Mammary epithelial cell (primary cell): Measurements from ENCODE around the gene PPIE.

ENCODE experiments used
- EZH2 ChIP-seq: IDR thresholded peaks from 2 replicates; pipeline ENCODE4 v1.6.1; 2012; ENCODE audit warnings: low read length, inconsistent platforms, borderline replicate concordance
- TF ChIP-seq, protein P1 (sequence below), 2 donors: IDR thresholded peaks in 1 of 2; conservative IDR thresholded peaks in 1 of 2; 2 replicates each; pipeline ENCODE4 v1.5.1; 2011 to 2012; ENCODE audit warnings: inconsistent platforms in 2 of 2, low read length in 2 of 2, mild to moderate bottlenecking in 2 of 2, control low read depth in 1 of 2, low read depth in 1 of 2; ENCODE audit not compliant: insufficient read depth in 1 of 2; ENCODE audit errors: extremely low read depth in 1 of 2

GRCh38 chr1:39791838-39792237 is 53.2 kb downstream of the PPIE start:
- TF ChIP-seq, protein P1, sequence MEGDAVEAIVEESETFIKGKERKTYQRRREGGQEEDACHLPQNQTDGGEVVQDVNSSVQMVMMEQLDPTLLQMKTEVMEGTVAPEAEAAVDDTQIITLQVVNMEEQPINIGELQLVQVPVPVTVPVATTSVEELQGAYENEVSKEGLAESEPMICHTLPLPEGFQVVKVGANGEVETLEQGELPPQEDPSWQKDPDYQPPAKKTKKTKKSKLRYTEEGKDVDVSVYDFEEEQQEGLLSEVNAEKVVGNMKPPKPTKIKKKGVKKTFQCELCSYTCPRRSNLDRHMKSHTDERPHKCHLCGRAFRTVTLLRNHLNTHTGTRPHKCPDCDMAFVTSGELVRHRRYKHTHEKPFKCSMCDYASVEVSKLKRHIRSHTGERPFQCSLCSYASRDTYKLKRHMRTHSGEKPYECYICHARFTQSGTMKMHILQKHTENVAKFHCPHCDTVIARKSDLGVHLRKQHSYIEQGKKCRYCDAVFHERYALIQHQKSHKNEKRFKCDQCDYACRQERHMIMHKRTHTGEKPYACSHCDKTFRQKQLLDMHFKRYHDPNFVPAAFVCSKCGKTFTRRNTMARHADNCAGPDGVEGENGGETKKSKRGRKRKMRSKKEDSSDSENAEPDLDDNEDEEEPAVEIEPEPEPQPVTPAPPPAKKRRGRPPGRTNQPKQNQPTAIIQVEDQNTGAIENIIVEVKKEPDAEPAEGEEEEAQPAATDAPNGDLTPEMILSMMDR (conservative IDR thresholded peaks at IDR 0.05 in 1 of 2, IDR thresholded peaks at IDR 0.05 in 1 of 2; ENCODE audit: extremely low read depth in 1 of 2, insufficient read depth in 1 of 2, low read depth in 1 of 2, low read length in 2 of 2), result no peak
- no peak for TF ChIP-seq EZH2
